Retinal pigment epithelial cell (primary cell): ENCODE data around the gene VARS1.
"Not testable (repeated sequence)": the region's sequence is repeated elsewhere in the genome, so short reads cannot be mapped to it uniquely, and the experiment has no call there.

Experiments used
- DNase-seq: peaks from one replicate; pipeline ENCODE4 v3.0.0-alpha.2; 2010; ENCODE audit warnings: low read depth
- H3K4me3 ChIP-seq: 2 replicates; pipeline ENCODE4 v1.5.1; 2011; ENCODE audit warnings: mild to moderate bottlenecking, low read length, control low read depth, moderate library complexity
- CTCF ChIP-seq: conservative IDR thresholded peaks from 2 replicates; pipeline ENCODE4 v1.5.1; 2011; ENCODE audit warnings: low read depth, low read length, control low read depth, inconsistent platforms

Gene VARS1

GRCh38 chr6:31819871-31820299, 24.3 kb upstream of the VARS1 start:
- no peak for DNase-seq
- no peak overlapping the region for H3K4me3 ChIP-seq

GRCh38 chr6:31817929-31818511, 22.5 kb upstream of the VARS1 start:
- not testable (repeated sequence) for DNase-seq
- H3K4me3 ChIP-seq: peak overlapping the region; percentile 23

More at GRCh38 chr6:31819871-31820299, 24.3 kb upstream of the VARS1 start:
- TF ChIP-seq CTCF: no peak

- peak overlapping the region; percentile 23 for H3K4me3 ChIP-seq
- DNase-seq: not testable (repeated sequence)
Observed at GRCh38 chr6:31817133-31817928, 21.8 kb upstream of the VARS1 start.

GRCh38 chr6:31815025-31815838, 19.7 kb upstream of the VARS1 start, which contains the start of the genes HSPA1A and HSPA1L:
Gene HSPA1A (plus strand): TSS chr6:31815543. CDS start chr6:31815757, 214 bp downstream.
Gene HSPA1L (minus strand): TSS chr6:31815283. CDS start chr6:31811972, 3,311 bp downstream.
- TF ChIP-seq CTCF: no peak
- DNase-seq: peak; percentile 70
- peak within 1 kb of the TSS; percentile 58 for H3K4me3 ChIP-seq

- TF ChIP-seq CTCF: no peak
- peak overlapping the region; percentile 58 for H3K4me3 ChIP-seq
- peak; percentile 97 for DNase-seq
Observed at GRCh38 chr6:31814677-31815024, 19.1 kb upstream of the VARS1 start.

- peak overlapping the region; percentile 32 for H3K4me3 ChIP-seq
- TF ChIP-seq CTCF: no peak
- no peak for DNase-seq
Observed at GRCh38 chr6:31813465-31813849, 17.9 kb upstream of the VARS1 start.

- H3K4me3 ChIP-seq: no peak overlapping the region
- TF ChIP-seq CTCF: no peak
- no peak for DNase-seq
Observed at GRCh38 chr6:31811645-31812044, 16.1 kb upstream of the VARS1 start.

GRCh38 chr6:31808599-31808998, 13.0 kb upstream of the VARS1 start:
- not testable (repeated sequence) for H3K4me3 ChIP-seq, DNase-seq
